C4-2B (cell line): Measurements from ENCODE around the gene SLC11A2.

Experiments
- CTCF ChIP-seq: fragments of 450-650 bp; conservative IDR thresholded peaks from 2 replicates; pipeline ENCODE4 v1.5.1; 2017; ENCODE audit warnings: mild to moderate bottlenecking
- ZFX ChIP-seq: fragments of 450-650 bp; IDR thresholded peaks from 2 replicates; pipeline ENCODE4 v1.6.1; 2017

GRCh38 chr12:51021694-51022093 lies 4.5 kb downstream of the SLC11A2 start:
- TF ChIP-seq CTCF, result no peak
- no peak for TF ChIP-seq ZFX
